Measurements from ENCODE around the gene DIAPH3. TPM values are rescaled to one million over a fixed set of nuclear protein-coding genes. Genes with fewer than 3 reads are reported as not detected.

The DIAPH3 gene
- polyA plus RNA-seq, 1 of the 3 experiments (the other 2 are of a cell fraction) = 5.4 TPM

GRCh38 chr13:59702269-59702668, 461.5 kb downstream of the DIAPH3 start:
- Histone ChIP-seq H3K27me3 (ENCODE audit: insufficient read depth) (no peaks in the 10 kb centered on the region), H3K9me2 (no peaks in the 10 kb centered on the region), H3K4me2 (no peak overlapping the region), H3K9ac (no peak overlapping the region), H2AFZ (ENCODE audit: low read depth) (no peak overlapping the region), H4K20me1 (ENCODE audit: insufficient read depth) (no peaks in the 10 kb centered on the region), H3F3A (replicated peaks; ENCODE audit: insufficient read depth) (peaks cover 3% of the 10 kb centered on the region), H3K36me3 (replicated peaks in 1 of 2; ENCODE audit: control insufficient read depth in 1 of 2, insufficient read depth in 2 of 2, low read length in 1 of 2) (no peaks in the 10 kb centered on the region), H3K27ac (ENCODE audit: low read depth in 2 of 2, low read length in 1 of 2) (no peak overlapping the region), H3K4me3 (ENCODE audit: low read depth in 2 of 2, low read length in 1 of 2) (no peak overlapping the region), H3K4me1 (ENCODE audit: control insufficient read depth in 1 of 2, insufficient read depth in 2 of 2, low read depth in 1 of 2, low read length in 1 of 2) (peaks cover 0 to 4% of the 10 kb centered on the region in 2 experiments; a peak in 1 of 4 replicates), H3K79me2 (ENCODE audit: insufficient read depth) (no peaks in the 10 kb centered on the region), H3K9me3 (no peaks in the 10 kb centered on the region)
- DNase-seq = no peak
- CTCF ChIA-PET = interaction anchor here (1.3 kb wide), 1 partner anchor 24 kb away, joined by 4 read pairs; no protein-coding TSS in a partner anchor
- POLR2A ChIA-PET = no interaction called here
- 97% methylated on average over 3 of the region's 3 CpGs for WGBS (ENCODE audit: low lambda C conversion rate)
- no peak for TF ChIP-seq YY1 (IDR thresholded peaks at IDR 0.05; ENCODE audit: low read depth)
- TF ChIP-seq NRF1 (IDR thresholded peaks at IDR 0.05; ENCODE audit: low read depth, low read length) = no peak
- TF ChIP-seq ZBTB33 (IDR thresholded peaks at IDR 0.05; ENCODE audit: borderline replicate concordance, low read depth) = no peak
- no peak for TF ChIP-seq FOSL2 (IDR thresholded peaks at IDR 0.05; ENCODE audit: borderline replicate concordance, low read depth)
- no peak for TF ChIP-seq MXI1 (IDR thresholded peaks at IDR 0.05; ENCODE audit: low read depth, low read length)
- no peak for TF ChIP-seq TCF12 (IDR thresholded peaks at IDR 0.05)
- TF ChIP-seq CHD2 (IDR thresholded peaks at IDR 0.05; ENCODE audit: low read length, partially characterized antibody) = no peak
- TF ChIP-seq EZH2phosphoT487 (IDR thresholded peaks at IDR 0.05; ENCODE audit: borderline replicate concordance, low read depth) = no peak
- TF ChIP-seq RXRA (IDR thresholded peaks at IDR 0.05; ENCODE audit: borderline replicate concordance, low read depth) = no peak
- TF ChIP-seq TAF1 (IDR thresholded peaks at IDR 0.05; ENCODE audit: borderline replicate concordance, low read depth, low read length) = no peak
- no peak for TF ChIP-seq SIN3A (IDR thresholded peaks at IDR 0.05; ENCODE audit: borderline replicate concordance, low read depth, low read length)
- TF ChIP-seq REST (IDR thresholded peaks at IDR 0.05; ENCODE audit: low read depth, low read length) = no peak
- no peak for TF ChIP-seq MEF2A (IDR thresholded peaks at IDR 0.05; ENCODE audit: borderline replicate concordance, low read depth)
- no peak for TF ChIP-seq SMC3 (IDR thresholded peaks at IDR 0.05; ENCODE audit: low read depth, low read length)

Data from SK-N-SH (cell line).